NOMO-1 (cell line): ENCODE measurements around the gene AMZ2.
A peak's percentile ranks its signal among the peaks of the same experiment; 100 is the strongest.
"Not testable (repeated sequence)": the region's sequence is repeated elsewhere in the genome, so short reads cannot be mapped to it uniquely, and the experiment has no call there.

Experiments
- DNase-seq, 2 experiments: peaks; one replicate each; lab custom pipeline; 2025; ENCODE audit not compliant: unreplicated experiment in 2 of 2; lab: John Stamatoyannopoulos, UW

Gene AMZ2

GRCh38 chr17:68248199-68248825 is 469 bp downstream of the AMZ2 start:
- no peak for DNase-seq

GRCh38 chr17:68248891-68249290 is 1.0 kb downstream of the AMZ2 start:
- peak in 1 of 2 experiments; percentile 55 for DNase-seq

- peak in 1 of 2 experiments; percentile 8 for DNase-seq
These were observed 1.5 kb downstream of the AMZ2 start for GRCh38 chr17:68249354-68249765.

GRCh38 chr17:68253426-68253825 is 5.6 kb downstream of the AMZ2 start:
- not testable (repeated sequence) for DNase-seq

DNA sequence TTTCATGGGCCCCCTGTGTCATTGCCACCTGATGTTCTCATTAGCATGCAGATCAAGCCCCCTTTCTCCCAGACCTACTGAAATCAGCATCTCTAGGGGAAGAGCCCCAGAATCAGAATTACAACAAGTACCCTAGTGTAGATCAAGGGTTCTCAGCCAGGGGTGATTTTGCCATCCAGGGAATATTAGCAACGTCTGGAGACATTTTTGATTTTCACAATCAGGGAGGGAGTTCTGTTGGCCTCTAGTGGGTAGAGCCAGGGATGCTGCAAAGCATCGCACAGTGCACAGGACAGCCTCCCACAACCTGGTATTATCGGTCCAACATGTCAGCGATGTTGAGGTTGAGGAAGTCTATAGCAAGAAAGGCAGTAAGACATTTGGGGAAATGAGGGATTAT is 7.3 kb downstream of the AMZ2 start:
- DNase-seq, result no peak

GRCh38 chr17:68255731-68256538 is 8.1 kb downstream of the AMZ2 start:
- peak; percentile 77 to 98 for DNase-seq

- not testable (repeated sequence) for DNase-seq
These were observed 8.9 kb downstream of the AMZ2 start for GRCh38 chr17:68256701-68257100.

- no peak for DNase-seq
These were observed 10.1 kb downstream of the AMZ2 start for GRCh38 chr17:68257934-68258333.

GRCh38 chr17:68258890-68259647 is 11.2 kb downstream of the AMZ2 start:
- DNase-seq, result peak; percentile 28 to 46

- not testable (repeated sequence) for DNase-seq
These were observed 11.8 kb downstream of the AMZ2 start for GRCh38 chr17:68259648-68259951.

- DNase-seq, result no peak
These were observed 12.4 kb downstream of the AMZ2 start for GRCh38 chr17:68260051-68260762.

- DNase-seq, result not testable (repeated sequence)
These were observed 14.6 kb downstream of the AMZ2 start for GRCh38 chr17:68262467-68262866.

GRCh38 chr17:68263101-68263681 is 15.3 kb downstream of the AMZ2 start:
- DNase-seq, result peak; percentile 49 to 58

DNA sequence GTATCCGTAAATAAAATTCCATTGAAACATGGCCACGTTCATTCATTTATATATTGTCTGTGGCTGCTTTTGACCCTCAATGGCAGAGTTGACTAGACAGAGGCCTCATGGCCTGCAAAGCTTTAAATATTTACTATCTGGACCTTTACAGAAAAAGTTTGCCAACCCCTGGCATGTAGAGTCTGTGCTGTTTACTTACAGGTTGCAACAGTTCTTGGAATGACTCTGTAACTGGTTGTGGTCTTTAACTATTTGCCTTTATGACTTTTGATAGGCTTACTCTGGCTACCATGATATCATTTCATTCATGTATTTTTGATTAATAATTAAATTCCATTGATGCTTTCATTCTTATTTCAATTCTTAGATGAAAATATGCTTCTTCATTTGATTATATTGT is 18.0 kb downstream of the AMZ2 start:
- not testable (repeated sequence) for DNase-seq

DNA sequence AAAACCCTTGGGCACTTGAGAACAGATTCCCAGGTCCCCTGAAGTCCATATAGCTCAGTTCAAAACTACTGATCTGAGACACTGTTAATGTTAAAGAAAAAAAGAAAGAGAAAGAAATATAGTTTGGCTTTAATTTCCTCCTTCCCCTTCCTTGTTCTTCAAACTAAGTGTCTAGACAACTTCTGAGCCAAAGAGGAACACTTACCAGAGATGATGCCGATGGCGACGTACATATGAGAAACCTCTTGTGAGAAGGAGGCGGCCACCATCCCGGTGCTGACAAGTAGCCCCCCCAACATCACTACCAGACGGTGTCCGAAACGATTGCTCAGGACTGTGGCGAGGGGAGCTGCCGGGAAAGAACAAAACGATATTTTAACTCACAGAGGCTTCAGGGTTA is 25.9 kb downstream of the AMZ2 start:
- no peak for DNase-seq

DNA sequence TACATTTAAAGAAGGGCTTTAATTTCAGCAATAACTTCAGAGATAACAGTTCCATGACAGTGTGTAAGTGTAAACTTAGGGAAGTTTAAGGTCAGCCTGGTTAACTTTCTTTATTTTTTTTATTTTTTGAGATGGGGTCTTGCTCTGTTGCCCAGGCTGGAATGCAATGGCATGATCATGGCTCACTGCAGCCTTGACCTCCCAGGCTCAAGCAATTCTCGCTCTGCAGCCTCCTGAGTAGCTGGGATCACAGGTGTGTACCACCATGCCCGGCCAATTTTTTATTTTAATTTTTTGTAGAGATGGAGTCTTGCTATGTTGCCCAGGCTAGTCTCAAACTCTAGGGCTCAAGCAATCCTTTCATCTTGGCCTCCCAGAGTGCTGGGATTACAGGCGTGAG is 28.5 kb downstream of the AMZ2 start:
- not testable (repeated sequence) for DNase-seq

- no peak for DNase-seq
These were observed 30.0 kb downstream of the AMZ2 start for GRCh38 chr17:68277807-68278206.

GRCh38 chr17:68281965-68282364 is 34.1 kb downstream of the AMZ2 start:
- not testable (repeated sequence) for DNase-seq

DNA sequence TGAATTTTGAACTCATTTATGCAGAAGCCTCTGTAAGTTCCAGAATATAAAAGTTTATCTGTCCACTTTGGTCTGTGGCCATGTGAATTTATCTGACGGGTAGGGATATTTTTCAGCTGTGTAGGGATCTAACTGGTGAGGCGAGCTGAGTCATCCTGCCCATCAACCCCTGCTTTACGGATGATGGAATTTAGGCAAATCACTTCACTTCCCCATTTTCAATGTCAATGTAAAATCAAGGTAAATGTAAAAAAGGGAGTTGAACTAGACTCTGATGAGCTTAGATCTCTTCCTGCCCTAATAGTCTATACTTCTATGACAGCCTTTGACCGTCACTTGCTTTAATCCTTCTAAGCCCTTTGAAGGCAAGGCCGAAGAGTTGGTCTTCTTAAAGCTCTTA is 40.5 kb downstream of the AMZ2 start:
- peak; percentile 38 to 63 for DNase-seq

DNA sequence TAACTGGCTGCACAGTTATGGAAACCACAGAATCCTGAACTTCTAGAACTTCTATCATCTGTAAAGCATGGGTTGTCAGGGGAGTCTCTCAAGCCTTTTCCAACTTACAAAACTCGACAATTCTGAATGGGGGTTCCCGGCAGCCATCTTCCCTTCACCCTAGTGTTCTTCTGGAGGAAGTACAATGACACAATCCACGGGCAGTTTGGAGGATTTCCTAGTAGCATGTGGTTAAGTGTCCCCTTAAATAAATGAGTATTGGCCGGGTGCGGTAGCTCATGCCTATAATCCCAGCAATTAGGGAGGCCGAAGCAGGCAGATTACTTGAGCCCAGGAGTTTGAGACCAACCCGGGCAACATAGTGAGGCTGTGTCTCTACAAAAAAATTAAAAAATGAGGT is 41.0 kb downstream of the AMZ2 start:
- peak; percentile 42 to 65 for DNase-seq

- DNase-seq, result no peak
These were observed 41.6 kb downstream of the AMZ2 start for GRCh38 chr17:68289473-68289872.
